Measurements from ENCODE around the gene BAHCC1.

- TF ChIP-seq CTCF (IDR thresholded peaks at IDR 0.05; ENCODE audit: poor library complexity, severe bottlenecking) (no peak), POLR2AphosphoS5 (IDR thresholded peaks at IDR 0.05) (peak; percentile 45), EP300 (conservative IDR thresholded peaks at IDR 0.05; ENCODE audit: poor library complexity, severe bottlenecking) (no peak), SMC3 (conservative IDR thresholded peaks at IDR 0.05; ENCODE audit: poor library complexity) (no peak)
These were observed 7.1 kb upstream of the BAHCC1 start for GRCh38 chr17:81388091-81388611.
